Fibroblast of skin of abdomen (primary cell): ENCODE data around the gene SH3BP5L.
"Not testable (repeated sequence)": the region's sequence is repeated elsewhere in the genome, so short reads cannot be mapped to it uniquely, and the experiment has no call there.

Experiments
- DNase-seq: peaks from one replicate; pipeline ENCODE4 v3.0.0-alpha.2; 2013

SH3BP5L gene

DNA sequence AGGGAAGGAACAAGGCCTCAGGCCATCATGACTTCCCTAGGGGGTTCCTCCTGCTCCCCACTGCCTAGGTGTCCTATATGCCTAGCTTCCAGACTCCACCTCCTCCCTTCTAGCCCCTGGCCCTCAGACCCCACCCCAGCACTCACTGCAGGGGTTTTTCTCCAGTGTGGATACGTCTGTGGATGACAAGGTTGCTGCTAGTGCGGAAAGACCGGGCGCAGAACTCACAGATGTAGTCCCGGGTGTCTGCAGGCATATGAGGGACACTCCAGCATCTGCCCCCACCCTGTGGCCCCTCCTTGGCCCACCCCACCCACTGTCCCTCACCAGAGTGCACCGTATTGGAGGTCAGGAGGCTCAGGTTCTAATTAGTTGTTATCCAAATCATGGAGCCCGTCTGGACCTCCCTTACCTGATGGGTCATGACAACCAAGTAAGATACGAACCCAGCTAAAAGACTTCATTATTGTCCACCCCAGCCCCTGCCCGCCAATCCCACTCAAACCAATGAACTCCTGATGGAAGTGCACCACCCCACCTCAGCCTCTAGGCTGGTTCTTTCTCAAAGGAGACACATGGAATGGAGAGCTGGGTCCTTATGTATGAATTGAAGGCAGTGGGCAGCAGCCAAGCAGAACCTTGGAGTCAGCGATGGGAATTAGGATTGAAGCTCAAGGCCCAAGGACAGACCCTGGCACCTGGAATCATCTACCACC, 25.0 kb upstream of the SH3BP5L start:
- no peak for DNase-seq

DNA sequence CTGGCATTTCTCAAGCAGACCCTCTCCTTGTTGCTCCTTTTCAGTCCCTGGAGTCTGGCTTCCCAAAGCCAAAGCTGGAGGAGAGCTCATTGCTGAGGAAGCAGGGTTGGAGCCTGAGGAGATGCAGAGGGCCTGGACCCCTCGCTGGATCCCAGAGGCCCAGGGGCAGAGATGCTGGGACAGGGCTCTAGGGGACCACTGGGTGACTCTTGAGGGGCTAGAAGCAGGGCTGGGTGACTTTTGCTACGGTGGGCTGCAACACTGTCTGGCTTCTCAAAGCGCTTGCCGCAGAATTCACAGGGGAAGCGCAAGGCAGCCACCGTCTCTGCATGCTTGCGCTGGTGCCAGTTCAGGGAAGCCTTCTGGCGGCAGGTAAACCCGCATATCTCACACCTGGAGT, 24.4 kb upstream of the SH3BP5L start:
- no peak for DNase-seq

DNA sequence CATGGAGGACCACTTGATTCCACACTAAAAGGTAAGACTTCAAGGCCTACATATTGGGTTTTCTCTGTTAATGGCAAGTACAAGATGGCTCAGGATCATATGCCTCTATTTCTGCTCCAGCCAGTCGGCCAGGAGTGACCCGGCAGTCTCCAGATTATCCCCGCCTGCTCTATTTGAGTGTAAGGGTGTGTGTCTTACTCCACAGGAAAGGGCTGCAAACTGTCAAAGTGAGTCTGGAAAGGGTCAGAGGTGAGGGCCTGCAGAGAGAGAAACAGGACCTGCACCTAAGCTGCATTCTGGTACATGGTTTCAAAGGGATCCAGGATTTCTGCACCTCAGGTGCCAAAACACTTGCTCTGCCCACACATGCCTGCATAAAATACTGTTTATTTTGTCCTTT, 23.9 kb upstream of the SH3BP5L start:
- DNase-seq, result no peak

DNA sequence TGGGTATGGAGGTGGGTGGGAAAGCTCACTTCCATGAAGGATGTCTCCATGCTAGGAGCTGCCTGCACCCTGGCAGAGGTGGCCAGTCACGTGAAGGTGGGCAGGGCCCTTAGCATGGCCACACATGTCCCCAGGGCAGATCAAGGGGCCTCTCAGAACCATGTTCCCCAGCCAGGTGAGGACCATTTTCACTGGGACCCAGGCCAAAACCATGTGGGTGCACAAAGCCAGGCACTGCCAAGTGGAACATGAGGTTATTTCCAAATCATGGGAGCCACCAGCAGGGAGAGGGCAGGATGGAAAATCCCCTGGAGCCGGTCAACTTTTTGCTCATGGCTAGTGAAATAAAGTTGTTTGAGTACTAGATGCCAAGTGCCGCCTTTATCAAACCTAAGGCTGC, 23.4 kb upstream of the SH3BP5L start:
- no peak for DNase-seq

DNA sequence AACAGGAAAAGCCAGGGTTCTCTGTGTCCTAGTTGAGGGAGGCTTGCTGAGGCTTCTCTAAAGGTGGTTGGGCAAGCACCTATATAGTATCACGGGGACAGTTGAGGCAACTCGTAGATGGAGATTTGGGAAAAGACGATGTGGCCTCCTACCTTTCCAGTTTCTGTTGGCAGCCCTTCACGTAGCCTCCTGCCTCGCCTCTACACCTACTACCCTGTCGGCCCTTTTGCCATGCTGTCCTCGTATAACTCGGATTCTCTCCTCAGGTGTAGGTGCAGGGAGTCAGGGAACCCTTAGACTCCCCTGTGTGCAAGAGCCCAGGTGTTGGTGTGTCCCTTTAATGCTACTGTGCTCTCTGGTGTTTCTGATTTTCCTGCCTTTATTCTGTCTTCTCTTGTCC, 22.9 kb upstream of the SH3BP5L start:
- no peak for DNase-seq

DNA sequence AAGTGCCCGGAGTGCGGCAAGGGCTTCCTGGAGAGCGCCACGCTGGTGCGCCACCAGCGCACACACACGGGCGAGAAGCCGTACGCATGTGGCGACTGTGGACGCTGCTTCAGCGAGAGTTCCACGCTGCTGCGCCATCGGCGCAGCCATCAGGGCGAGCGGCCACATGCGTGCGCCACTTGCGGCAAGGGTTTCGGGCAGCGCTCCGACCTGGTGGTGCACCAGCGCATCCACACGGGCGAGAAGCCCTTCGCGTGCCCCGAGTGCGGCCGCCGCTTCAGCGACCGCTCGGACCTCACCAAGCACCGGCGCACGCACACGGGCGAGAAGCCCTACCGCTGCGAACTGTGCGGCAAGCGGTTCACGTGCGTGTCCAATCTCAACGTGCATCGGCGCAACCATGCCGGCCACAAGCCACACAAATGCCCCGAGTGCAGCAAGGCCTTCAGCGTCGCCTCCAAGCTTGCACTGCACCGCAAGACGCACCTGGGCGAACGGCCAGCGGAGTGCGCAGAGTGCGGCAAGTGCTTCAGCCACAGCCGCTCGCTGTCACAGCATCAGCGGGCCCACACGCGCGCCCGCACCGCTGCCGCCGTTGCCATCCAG, 22.3 kb upstream of the SH3BP5L start:
- no peak for DNase-seq

DNA sequence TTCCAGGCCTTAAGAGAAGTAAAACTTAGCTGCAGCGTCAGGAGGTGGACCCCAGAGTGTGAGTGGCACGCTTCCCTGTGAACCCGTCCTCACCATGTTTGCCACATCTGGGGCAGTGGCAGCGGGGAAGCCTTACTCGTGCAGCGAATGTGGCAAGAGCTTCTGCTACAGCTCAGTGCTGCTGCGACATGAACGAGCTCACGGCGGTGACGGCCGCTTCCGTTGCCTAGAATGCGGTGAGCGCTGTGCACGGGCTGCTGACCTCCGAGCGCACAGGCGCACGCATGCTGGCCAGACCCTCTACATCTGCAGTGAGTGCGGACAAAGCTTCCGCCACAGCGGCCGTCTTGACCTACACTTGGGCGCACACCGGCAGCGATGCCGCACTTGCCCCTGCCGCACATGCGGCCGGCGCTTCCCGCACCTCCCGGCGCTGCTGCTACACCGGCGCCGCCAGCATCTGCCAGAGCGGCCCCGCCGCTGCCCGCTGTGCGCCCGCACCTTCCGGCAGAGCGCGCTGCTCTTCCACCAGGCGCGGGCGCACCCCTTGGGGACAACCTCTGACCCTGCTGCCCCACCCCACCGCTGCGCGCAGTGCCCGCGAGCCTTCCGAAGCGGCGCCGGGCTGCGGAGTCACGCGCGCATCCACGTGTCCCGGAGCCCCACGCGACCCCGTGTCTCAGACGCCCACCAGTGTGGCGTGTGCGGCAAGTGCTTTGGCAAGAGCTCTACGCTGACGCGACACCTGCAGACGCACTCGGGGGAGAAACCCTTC, 21.7 kb upstream of the SH3BP5L start:
- DNase-seq, result no peak

DNA sequence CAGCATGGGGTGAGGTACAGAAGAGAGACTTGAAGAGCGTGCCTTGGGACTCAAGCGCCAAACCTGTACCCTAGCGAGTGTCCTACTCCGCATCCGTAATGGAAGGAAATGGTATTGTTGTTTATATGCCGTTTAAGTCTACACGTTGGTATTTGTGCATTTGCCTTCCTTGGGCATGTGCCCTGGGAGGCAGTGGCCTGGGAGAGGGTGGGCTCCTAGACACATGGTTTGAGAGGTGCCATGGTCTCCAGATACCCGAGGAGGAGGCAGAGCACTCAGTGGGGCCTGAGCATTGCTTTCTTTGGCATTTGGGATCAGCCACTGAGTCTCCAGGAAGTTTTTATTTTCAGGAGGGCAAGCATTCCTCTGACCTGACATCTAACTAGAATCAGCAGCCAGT, 18.8 kb upstream of the SH3BP5L start:
- DNase-seq, result no peak

DNA sequence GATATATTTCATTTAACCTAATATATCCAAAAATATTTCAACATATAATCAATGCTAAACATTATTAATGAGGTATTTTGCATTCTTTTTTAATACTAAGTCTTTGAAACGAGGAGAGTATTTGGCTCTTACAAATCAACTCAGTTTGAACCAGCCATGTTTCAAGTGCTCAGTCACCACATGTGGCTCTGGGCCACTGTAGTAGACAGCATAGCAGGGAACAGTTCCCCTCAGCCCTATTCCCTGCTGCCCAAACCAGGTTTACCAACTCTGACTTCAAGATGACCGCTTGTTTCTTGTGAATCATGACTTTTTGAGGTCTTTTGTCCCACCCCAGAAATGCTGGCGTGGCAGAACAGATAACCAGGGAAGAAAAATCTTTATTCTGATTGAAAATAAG, 18.0 kb upstream of the SH3BP5L start:
- no peak for DNase-seq

DNA sequence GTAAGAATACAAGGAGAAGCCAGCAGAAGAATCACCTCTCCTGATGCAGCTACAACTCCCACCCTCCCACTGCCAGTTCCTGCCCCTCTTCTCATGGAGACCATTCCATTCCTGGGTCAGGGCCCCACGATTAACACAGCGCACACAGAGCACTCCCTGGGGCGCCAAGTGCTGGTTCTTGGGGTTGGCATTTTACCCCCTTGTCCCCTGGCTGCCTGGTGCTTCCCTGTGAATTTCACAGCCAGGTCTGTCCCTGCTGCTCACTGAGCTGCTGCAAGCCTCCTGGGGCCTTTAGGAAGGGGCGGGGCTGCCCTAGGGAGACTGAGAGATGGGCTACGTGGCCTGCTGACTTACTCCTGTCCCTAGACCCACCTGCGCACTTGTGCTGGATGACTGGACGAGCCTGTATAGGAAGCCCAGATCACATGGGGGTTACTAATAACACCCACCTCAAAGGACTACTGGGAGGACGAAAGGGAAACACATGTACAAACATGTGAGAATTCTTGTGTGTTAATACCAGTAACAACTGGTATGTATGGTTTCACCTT, 17.1 kb upstream of the SH3BP5L start:
- no peak for DNase-seq

DNA sequence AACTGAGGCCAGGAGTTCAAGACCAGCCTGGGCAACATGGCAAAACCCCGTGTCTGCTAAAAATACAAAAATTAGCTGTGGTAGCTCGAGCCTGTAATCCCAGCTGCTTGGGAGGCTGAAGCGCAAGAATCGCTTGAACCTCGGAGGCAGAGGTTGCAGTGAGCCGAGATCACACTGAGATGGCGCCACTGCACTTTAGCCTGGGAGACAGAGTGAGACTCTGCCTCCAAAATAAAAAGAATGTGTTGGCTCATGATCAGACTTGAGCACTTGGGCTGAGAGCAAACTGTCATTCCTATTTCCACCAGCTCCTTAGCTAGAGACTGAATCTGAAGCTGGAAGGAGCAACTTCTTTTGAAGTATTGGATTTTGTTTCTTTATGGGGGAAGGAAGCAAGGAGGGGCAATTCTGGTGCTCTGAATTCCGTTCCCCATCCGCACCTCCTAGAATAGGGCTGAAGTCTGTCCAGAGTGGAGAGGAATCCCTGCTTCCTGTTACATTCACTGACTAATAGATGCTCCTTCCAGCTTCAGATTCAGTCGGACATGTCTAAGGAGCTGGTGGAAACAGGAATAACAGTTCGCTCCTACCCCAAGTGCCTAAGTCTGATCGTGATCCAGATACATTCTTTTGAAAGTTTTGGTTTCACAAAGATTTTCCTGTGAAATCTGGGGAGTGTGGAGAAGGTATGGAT, 16.1 kb upstream of the SH3BP5L start:
- DNase-seq, result peak; percentile 66

DNA sequence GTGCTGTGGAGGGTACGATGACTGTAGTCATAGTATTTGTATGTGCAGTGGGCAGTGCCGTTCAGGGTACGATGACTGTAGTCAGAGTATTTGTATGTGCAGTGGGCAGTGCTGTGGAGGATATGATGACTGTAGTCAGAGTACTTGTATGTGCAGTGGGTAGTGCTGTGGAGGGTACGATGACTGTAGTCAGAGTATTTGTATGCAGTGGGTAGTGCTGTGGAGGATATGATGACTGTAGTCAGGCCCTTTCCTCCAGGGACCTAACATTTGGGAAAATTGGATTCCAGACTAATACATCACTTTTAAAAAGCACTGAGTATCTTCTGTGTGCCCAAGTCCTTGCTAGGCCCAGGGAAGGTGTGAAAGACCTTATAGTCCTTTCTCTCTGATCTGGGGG, 15.2 kb upstream of the SH3BP5L start:
- no peak for DNase-seq

DNA sequence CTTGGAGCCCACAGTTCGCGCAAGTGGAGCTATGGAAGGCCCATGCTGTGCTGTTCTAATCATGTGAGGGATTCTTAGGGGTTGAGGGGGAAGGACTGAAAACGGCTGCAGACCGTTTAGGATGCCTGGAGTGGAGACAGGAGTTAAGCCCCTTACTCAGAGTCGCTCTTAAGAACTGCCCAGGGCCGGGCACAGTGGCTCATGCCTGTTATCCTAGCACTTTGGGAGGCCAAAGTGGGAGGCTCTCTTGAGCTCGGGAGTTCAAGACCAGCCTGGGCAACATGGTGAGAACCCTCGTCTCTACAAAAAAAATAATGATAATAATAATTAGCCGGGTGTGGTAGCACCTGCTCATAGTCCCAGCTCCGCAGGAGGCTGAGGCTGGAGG, 13.4 kb upstream of the SH3BP5L start:
- DNase-seq, result no peak

DNA sequence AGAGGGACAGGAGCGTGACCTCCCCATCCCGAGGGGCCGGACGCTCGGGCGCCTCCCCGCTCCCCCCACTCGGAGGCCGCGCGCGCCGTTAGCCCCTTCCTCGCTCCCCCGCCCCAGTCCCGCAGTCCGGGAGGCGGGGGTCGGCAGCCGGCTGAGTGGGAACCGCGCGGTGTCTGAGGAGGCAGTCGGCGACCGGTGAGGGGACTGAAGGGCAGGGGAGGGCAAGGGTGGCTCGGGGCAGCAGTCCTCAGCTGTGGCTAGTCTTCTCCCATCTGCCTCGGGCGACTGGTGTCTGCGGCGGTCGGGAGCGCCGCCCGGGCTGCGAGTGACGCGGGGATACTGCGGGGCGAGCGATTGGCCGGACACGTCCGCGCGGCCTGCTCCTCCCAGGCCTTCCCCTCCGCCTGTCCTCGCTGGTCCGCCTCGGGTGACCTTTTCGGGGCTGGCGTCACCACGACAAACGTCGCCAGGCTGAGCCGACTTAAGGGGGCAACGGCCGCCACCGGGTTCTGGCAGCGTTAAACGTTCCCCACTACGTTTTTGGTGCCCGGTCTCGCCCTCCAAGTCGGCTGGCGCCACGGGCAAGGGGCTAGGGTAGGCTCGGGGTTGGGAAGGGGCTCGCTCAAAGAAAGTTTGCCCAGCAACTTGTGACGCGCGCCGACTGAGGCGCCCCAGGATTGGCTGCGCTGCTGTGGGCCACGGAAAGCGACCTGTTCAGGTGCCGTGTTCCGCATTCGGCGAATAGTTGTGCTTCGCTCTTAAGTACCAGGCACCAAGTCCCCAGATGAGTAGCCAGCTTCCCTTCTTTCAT, 12.8 kb upstream of the SH3BP5L start:
- peak; percentile 75 for DNase-seq

DNA sequence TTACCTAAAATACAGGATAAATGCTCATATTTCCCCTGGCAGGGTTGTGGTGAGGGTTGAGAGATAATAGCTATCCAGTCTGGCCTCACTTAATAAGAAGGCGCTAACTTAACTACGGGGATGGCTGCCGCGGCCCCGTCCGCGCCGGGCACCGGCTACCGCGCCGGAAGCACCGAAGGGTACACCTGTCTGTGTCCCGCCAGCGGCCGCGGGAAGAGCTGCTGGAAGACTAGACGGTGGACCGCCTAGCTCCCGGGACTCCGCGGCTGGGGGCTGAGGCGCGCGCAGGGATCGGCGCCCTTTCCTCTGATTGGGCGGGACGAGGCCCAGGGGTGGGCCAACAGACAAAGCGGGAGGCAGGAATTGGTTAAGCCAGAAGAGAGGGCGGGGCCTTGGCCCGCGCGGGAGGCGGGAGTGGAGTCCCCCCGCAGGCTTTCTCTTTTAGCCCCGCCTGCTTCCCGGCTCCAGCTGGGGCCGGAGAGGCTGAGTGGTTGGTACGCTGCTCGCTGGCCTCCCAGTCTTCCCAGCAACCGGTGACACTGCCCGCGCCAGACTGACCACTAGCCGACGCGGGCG, 12.2 kb upstream of the SH3BP5L start, which contains the start of gene ZNF672:
ZNF672 (plus strand) TSS at position 444 of the 576 bp plus-strand sequence. CDS start 9,051 bp downstream, outside the sequence.
- DNase-seq, result peak; percentile 97

DNA sequence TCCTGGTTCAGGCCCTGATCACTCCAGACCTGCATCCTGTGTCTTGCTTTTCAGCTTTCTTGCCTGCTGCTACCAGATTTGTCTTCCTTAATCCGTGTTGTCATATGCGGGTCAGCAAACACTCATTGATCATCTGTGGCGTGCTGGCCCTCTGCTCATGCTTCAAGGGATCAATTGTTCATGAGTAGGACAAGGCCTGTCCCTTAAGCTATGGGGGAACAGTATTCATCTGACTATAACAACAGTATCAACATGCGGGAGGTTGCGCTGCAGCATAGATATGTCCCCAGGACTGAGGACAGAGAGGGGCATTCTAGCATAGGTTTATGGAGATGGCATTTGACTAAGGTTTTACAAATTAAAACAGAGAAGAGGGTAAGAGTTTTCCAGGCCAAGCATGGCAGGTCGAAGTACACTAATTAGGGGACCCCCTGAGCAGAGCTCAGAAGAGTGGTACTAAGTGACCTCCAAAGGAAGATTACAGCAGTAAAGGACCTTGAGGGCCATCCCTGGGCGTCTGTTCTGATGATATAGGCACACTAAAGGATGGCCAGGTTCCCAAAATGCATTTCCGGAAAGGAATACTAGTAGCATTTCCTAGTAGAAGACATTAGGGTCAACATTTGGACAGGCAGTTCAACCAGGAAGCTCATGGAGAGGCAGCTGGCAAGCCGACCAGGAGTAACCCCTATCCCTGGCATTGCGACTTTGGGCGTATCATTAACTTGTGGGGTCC, 11.5 kb upstream of the SH3BP5L start:
- DNase-seq, result no peak

DNA sequence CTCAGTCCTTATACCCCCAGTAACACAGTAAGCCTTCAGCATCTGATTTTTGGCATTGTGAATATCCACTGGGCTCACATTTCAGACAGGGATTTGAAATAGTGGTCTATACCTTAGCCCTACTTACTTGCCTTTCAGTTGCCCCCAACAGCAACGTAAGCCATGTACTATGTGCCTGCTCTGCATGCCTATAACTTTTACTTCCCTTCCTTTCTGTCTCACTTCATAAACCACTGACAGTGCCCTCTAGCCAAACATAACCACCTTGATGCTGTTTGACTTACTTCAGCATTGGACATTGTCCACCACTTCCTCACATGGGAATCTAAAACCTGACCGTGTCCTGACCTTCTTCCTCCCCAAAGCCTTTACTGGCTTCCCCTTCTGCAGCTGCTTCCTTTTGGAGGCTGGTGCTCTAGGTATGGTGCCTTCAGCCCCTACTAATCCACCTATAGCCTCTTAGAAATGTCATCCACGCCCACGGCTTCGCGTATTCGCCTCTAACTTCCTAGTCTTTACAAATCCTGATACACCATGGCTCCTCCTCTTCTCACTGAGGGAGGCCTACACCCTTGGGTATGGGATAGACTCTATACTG, 8.7 kb upstream of the SH3BP5L start:
- DNase-seq, result no peak

DNA sequence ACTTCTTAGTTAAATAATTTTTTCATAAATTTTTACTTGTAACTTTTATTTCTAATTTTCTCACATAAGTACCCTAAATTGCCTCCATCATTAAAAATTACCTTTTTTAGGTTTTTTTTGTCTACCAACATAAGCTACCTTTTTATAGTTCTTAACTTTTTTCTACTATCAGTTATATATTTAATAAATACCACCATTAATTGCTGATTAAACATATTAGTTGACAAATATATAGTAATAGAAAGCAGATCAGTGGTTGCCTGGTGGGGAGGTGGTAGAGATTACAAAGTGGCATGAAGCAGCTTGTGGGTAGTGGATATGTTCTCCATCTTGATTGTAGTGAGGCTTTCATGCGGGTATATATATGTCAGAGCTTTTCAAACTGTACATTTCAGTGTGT, 6.1 kb upstream of the SH3BP5L start:
- DNase-seq, result no peak

DNA sequence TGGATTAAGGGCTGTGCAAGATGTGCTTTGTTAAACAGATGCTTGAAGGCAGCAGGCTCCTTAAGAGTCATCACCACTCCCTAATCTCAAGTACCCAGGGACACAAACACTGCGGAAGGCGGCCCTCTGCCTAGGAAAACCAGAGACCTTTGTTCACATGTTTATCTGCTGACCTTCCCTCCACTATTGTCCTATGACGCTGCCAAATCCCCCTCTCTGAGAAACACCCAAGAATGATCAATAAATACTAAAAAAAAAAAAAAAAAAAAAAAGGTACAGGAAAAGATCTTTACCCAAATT, 5.0 kb upstream of the SH3BP5L start:
- DNase-seq, result not testable (repeated sequence)

DNA sequence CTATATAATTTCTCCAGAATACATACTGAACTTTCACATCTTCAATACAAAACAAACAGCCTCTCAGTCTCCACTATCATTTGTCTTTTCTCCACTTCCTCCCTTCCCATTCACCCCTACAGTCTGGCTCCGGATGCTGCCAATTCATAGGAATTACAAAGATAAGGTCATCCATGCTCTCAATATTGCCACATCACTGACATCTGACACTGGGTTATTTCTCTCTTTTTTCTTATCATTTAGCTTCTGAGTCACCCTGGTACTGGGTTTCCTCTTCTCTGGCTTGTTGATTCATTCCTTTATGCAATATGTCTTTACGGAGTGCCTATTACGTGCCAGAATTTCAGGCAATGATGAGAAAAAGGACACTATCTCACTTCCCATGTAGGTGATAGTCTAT, 3.1 kb upstream of the SH3BP5L start:
- DNase-seq, result peak; percentile 46

DNA sequence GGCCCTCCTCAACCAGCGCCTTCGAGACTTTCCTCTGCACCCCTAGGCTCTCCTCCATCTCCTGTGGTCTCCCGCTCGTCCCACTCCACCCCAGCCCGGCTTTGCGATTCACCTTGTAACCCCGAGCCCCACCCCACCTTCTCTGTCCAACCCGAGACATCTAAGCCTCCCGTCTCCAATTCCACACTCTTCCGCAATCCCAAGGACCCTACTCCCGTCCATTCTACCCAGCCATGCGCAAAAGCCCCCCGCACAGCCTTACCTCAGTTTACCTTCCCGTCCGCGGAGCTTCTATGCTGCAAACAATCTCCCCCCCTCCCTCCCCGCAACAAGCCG, 174 bp downstream of the SH3BP5L start:
- DNase-seq, result no peak
